Ishikawa (cell line): ENCODE data around the gene SLC18B1.
A peak's percentile ranks its signal among the peaks of the same experiment; 100 is the strongest.

Source experiments
- CEBPB ChIP-seq: IDR thresholded peaks from 2 replicates; pipeline ENCODE4 v1.6.1; 2012
- CREB1 ChIP-seq: IDR thresholded peaks from 2 replicates; pipeline ENCODE4 v1.6.1; 2012; ENCODE audit warnings: low read depth
- EGR1 ChIP-seq: IDR thresholded peaks from 2 replicates; pipeline ENCODE4 v1.6.1; 2012
- EP300 ChIP-seq: IDR thresholded peaks from 2 replicates; pipeline ENCODE4 v1.6.1; 2012; ENCODE audit warnings: borderline replicate concordance
- FOXM1 ChIP-seq: IDR thresholded peaks from 2 replicates; pipeline ENCODE4 v1.6.1; 2012; ENCODE audit warnings: low read depth, borderline replicate concordance
- MAX ChIP-seq: IDR thresholded peaks from 2 replicates; pipeline ENCODE4 v1.6.1; 2012
- NFIC ChIP-seq: IDR thresholded peaks from 2 replicates; pipeline ENCODE4 v1.6.1; 2012
- RAD21 ChIP-seq: IDR thresholded peaks from 2 replicates; pipeline ENCODE4 v1.6.1; 2012; ENCODE audit warnings: low read depth
- TAF1 ChIP-seq: IDR thresholded peaks from 2 replicates; pipeline ENCODE4 v1.6.1; 2012; ENCODE audit warnings: low read depth, mild to moderate bottlenecking
- TCF12 ChIP-seq: IDR thresholded peaks from 2 replicates; pipeline ENCODE4 v1.6.1; 2012; ENCODE audit warnings: low read depth
- TEAD4 ChIP-seq: IDR thresholded peaks from 2 replicates; pipeline ENCODE4 v1.6.1; 2012
- YY1 ChIP-seq: IDR thresholded peaks from 2 replicates; pipeline ENCODE4 v1.6.1; 2012; ENCODE audit warnings: low read depth
- ZBTB7A ChIP-seq: IDR thresholded peaks from 2 replicates; pipeline ENCODE4 v1.6.1; 2012; ENCODE audit warnings: low read depth
- TF ChIP-seq, protein P1 (sequence below): IDR thresholded peaks from 2 replicates; pipeline ENCODE4 v1.6.1; 2012
- TF ChIP-seq, protein P2 (sequence below): IDR thresholded peaks from 2 replicates; pipeline ENCODE4 v1.6.1; 2012; ENCODE audit warnings: low read depth, mild to moderate bottlenecking

SLC18B1 gene

GRCh38 chr6:132804251-132804650, 5.8 kb upstream of the SLC18B1 start:
- TF ChIP-seq ZBTB7A (no peak), TCF12 (no peak), CREB1 (no peak), EP300 (no peak), EGR1 (no peak), RAD21 (no peak), TAF1 (no peak), TEAD4 (no peak), CEBPB (no peak), NFIC (no peak), YY1 (no peak), MAX (no peak), FOXM1 (no peak)
- TF ChIP-seq, protein P1, sequence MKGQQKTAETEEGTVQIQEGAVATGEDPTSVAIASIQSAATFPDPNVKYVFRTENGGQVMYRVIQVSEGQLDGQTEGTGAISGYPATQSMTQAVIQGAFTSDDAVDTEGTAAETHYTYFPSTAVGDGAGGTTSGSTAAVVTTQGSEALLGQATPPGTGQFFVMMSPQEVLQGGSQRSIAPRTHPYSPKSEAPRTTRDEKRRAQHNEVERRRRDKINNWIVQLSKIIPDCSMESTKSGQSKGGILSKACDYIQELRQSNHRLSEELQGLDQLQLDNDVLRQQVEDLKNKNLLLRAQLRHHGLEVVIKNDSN = no peak
- TF ChIP-seq, protein P2, sequence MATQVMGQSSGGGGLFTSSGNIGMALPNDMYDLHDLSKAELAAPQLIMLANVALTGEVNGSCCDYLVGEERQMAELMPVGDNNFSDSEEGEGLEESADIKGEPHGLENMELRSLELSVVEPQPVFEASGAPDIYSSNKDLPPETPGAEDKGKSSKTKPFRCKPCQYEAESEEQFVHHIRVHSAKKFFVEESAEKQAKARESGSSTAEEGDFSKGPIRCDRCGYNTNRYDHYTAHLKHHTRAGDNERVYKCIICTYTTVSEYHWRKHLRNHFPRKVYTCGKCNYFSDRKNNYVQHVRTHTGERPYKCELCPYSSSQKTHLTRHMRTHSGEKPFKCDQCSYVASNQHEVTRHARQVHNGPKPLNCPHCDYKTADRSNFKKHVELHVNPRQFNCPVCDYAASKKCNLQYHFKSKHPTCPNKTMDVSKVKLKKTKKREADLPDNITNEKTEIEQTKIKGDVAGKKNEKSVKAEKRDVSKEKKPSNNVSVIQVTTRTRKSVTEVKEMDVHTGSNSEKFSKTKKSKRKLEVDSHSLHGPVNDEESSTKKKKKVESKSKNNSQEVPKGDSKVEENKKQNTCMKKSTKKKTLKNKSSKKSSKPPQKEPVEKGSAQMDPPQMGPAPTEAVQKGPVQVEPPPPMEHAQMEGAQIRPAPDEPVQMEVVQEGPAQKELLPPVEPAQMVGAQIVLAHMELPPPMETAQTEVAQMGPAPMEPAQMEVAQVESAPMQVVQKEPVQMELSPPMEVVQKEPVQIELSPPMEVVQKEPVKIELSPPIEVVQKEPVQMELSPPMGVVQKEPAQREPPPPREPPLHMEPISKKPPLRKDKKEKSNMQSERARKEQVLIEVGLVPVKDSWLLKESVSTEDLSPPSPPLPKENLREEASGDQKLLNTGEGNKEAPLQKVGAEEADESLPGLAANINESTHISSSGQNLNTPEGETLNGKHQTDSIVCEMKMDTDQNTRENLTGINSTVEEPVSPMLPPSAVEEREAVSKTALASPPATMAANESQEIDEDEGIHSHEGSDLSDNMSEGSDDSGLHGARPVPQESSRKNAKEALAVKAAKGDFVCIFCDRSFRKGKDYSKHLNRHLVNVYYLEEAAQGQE = no peak

DNA sequence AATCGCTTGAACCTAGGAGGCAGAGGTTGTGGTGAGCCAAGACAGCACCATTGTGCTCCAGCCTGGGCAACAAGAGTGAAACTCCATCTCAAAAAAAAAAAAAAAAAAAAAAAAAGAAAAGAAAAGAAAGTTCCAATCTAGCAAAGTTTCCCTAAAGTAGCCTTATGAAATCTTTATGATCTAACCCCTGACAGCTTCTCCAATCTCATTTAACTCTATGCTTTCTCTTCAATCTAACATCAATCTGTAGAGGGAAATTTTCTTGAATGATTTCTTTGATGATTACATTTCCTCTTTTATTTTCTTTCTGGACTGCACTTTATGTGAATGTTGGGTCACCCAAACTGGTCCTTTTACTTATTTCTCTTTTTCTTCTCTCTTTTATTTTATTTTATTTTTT, 2.2 kb upstream of the SLC18B1 start:
- no peak for TF ChIP-seq TEAD4
- TF ChIP-seq RAD21 = no peak
- no peak for TF ChIP-seq CREB1

DNA sequence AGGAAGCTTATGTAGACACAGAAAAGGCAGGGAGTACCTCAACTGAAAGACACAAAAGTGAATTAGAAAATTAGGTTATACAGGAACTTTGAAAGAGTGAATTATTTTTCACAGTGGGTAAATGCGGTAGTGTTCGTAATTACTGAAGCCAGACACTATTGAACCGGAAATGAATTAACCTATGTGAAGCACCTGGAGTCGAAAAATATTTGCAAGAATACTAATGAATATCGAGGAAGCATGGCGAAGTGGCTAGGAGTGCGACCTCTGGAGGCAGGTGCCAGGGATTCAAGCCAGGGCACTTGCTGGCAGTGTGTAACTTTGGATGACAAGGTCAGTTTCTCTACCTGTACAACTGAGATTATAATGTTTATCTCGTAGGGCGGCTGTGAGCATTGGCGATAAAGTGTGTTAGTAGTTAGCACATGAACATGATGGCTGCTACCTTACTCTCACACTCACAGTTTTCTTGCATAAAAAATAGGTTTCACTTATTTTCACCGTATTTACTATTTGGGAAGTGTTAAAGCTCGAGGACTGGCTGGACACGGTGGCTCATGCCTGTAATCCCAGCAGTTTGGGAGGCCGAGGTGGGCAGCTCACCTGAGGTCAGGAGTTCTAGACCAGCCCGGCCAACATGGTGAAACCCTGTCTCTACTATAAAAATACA, 567 bp upstream of the SLC18B1 start:
- TF ChIP-seq CREB1 = no peak
- peak; percentile 66 for TF ChIP-seq MAX
- TF ChIP-seq ZBTB7A = no peak
- no peak for TF ChIP-seq TCF12
- peak; percentile 59 for TF ChIP-seq RAD21
- no peak for TF ChIP-seq CEBPB
- no peak for TF ChIP-seq NFIC
- TF ChIP-seq YY1 = peak; percentile 50; the same call in 1 of the 2 replicates
- TF ChIP-seq EP300 = no peak
- TF ChIP-seq EGR1 = no peak
- no peak; the same call in 1 of the 2 replicates for TF ChIP-seq TEAD4
- TF ChIP-seq, protein P2 = no peak
- no peak for TF ChIP-seq FOXM1
- TF ChIP-seq TAF1 = no peak
- TF ChIP-seq, protein P1 = no peak

GRCh38 chr6:132795461-132795860, 3.0 kb downstream of the SLC18B1 start:
- TF ChIP-seq FOXM1 (no peak), YY1 (no peak), EP300 (no peak), TCF12 (no peak)
- TF ChIP-seq, protein P1 = no peak

DNA sequence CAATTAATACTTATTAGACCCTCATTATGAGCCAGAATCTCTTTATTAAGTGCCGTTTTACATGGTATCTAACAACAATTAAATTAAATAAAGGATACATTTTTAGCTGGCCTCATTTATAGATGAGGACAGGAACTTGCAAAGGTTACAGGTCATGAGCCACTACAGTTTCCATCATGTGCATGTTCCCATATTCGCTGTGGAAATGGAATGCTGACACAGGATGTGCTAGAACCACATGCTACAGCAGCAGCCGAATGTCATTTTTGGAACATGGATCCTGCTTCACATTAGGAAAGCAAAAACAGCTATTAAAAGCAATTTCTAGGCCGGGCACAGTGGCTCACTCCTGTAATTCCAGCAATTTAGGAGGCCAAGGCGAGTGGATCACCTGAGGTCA, 5.9 kb downstream of the SLC18B1 start:
- TF ChIP-seq CEBPB = no peak
- no peak for TF ChIP-seq CREB1
- TF ChIP-seq FOXM1 = no peak
- no peak for TF ChIP-seq NFIC
- no peak for TF ChIP-seq MAX
- TF ChIP-seq ZBTB7A = no peak
- TF ChIP-seq, protein P1 = no peak
- TF ChIP-seq EGR1 = no peak
- no peak for TF ChIP-seq TCF12
- TF ChIP-seq RAD21 = no peak
- TF ChIP-seq, protein P2 = no peak
- no peak for TF ChIP-seq TAF1
- no peak for TF ChIP-seq YY1
- TF ChIP-seq EP300 = no peak
- no peak for TF ChIP-seq TEAD4
